K562 (cell line): ENCODE results near the gene CARF. TPM values are rescaled to one million over a fixed set of nuclear protein-coding genes. Genes with fewer than 3 reads are reported as not detected.
A peak's percentile ranks its signal among the peaks of the same experiment; 100 is the strongest.

Experiments used
- ATAC-seq: fragments of 200-7000 bp; cut with Tn5 transposase; 3 replicates; pipeline ENCODE4 v1.9.1; 2020; ENCODE audit warnings: moderate library complexity
- BruUV-seq: library from RNA; stranded (reverse); fragments of 400-500 nt; replicated peaks from 2 replicates; lab custom pipeline; 2021; lab: Mats Ljungman, UMichigan
- CTCF ChIA-PET: fragments of 300-600 bp; formaldehyde crosslinking; extraction: SDS; loops from one replicate; lab custom pipeline; 2021; ENCODE audit warnings: low intra/inter-chr PET ratio; lab: Yijun Ruan, JAX
- POLR2A ChIA-PET: fragments of 300-600, 350-650 bp; sonication (Branson Sonifier 250); formaldehyde crosslinking; extraction: SDS; loops from one replicate; lab custom pipeline; 2021; ENCODE audit warnings: antibody characterized with exemption, inconsistent platforms; lab: Yijun Ruan, JAX
- DNase-seq, 4 experiments: peaks; one replicate each; pipeline versions ENCODE4 v3.0.0 to v3.0.0-alpha.2; 2011 to 2018; ENCODE audit warnings: low spot score in 3 of 4, mixed read lengths in 3 of 4; ENCODE audit errors: extremely low read depth in 1 of 4
- FAIRE-seq: peaks from 2 replicates; lab custom pipeline; 2011; peaks lifted over from hg19 to GRCh38; lab: Jason Lieb, UNC
- H2AFZ ChIP-seq: 2 replicates; pipeline ENCODE4 v1.6.0; 2011; ENCODE audit warnings: low read depth, low read length, control low read depth, inconsistent platforms
- H3K27ac ChIP-seq: fragments of 200-600 bp; 3 replicates; pipeline ENCODE4 v1.8.0; 2011; ENCODE audit warnings: low read depth, mild to moderate bottlenecking, control low read depth, inconsistent platforms, low read length, moderate library complexity, mixed read lengths; ENCODE audit errors: extremely low read depth
- H3K27me3 ChIP-seq, 2 experiments: fragments of 300-600 bp in 1 of 2; 2 replicates in 1 of 2; 3 replicates in 1 of 2; pipeline versions ENCODE4 v1.6.0 to v1.8.0; 2011; ENCODE audit warnings: inconsistent platforms in 2 of 2, low read length in 2 of 2, mild to moderate bottlenecking in 1 of 2, mixed read lengths in 1 of 2, moderate library complexity in 1 of 2; ENCODE audit not compliant: control insufficient read depth in 2 of 2, insufficient read depth in 2 of 2
- H3K36me3 ChIP-seq: fragments of 300-600 bp; 3 replicates; pipeline ENCODE4 v1.8.0; 2011; ENCODE audit warnings: mild to moderate bottlenecking, low read length, inconsistent platforms; ENCODE audit not compliant: control insufficient read depth, insufficient read depth
- H3K4me1 ChIP-seq, 2 experiments: fragments of 200-600 bp in 1 of 2; replicated peaks in 1 of 2; 2 replicates in 1 of 2; 3 replicates in 1 of 2; pipeline versions ENCODE4 v1.5.1 to v1.8.0; 2011; ENCODE audit warnings: inconsistent platforms in 2 of 2, low read length in 2 of 2, mild to moderate bottlenecking in 1 of 2, mixed read lengths in 1 of 2, moderate library complexity in 1 of 2; ENCODE audit not compliant: control insufficient read depth in 2 of 2, insufficient read depth in 2 of 2
- H3K4me2 ChIP-seq: 2 replicates; pipeline ENCODE4 v1.6.1; 2011; ENCODE audit warnings: low read length, control low read depth, inconsistent platforms, mixed read lengths; ENCODE audit not compliant: insufficient read depth
- H3K4me3 ChIP-seq: fragments of 200-600 bp; sonication (generic), shearing (Covaris generic); 2 replicates; pipeline ENCODE4 v1.5.1; 2016; ENCODE audit warnings: control low read depth, inconsistent platforms
- H3K79me2 ChIP-seq: fragments of 200-600 bp; 3 replicates; pipeline ENCODE4 v1.8.0; 2011; ENCODE audit warnings: low read length, inconsistent platforms; ENCODE audit not compliant: control insufficient read depth, insufficient read depth
- H3K9ac ChIP-seq, 2 experiments: 2 replicates each; pipeline versions ENCODE4 v1.6.0 to v1.6.1; 2011; ENCODE audit warnings: low read depth in 2 of 2, low read length in 2 of 2, control low read depth in 1 of 2, inconsistent platforms in 1 of 2, mild to moderate bottlenecking in 1 of 2, mixed read lengths in 1 of 2; ENCODE audit not compliant: insufficient read depth in 1 of 2
- H3K9me1 ChIP-seq: one replicate; pipeline ENCODE4 v1.6.0; 2011; ENCODE audit warnings: inconsistent platforms, mild to moderate bottlenecking, low read length, moderate library complexity; ENCODE audit not compliant: control insufficient read depth, insufficient read depth
- H3K9me3 ChIP-seq: replicated peaks from 2 replicates; pipeline ENCODE4 v1.5.1; 2011; ENCODE audit warnings: low read depth, low read length, inconsistent platforms; ENCODE audit not compliant: control insufficient read depth, insufficient read depth
- H4K20me1 ChIP-seq: replicated peaks from 2 replicates; pipeline ENCODE4 v1.6.1; 2011; ENCODE audit warnings: low read length, inconsistent platforms, mixed read lengths; ENCODE audit not compliant: control insufficient read depth, insufficient read depth
- CBFA2T2 ChIP-seq: fragments of 450-650 bp; conservative IDR thresholded peaks from 2 replicates; pipeline ENCODE4 v1.6.1; 2017; ENCODE audit warnings: mild to moderate bottlenecking
- CBFA2T3 ChIP-seq: fragments of 450-650 bp; IDR thresholded peaks from 2 replicates; pipeline ENCODE4 v1.6.1; 2017
- FOXJ2 ChIP-seq: fragments of 200-800 bp; sonication (Bioruptor generic); IDR thresholded peaks from 2 replicates; pipeline ENCODE4 v1.6.1; 2016; ENCODE audit warnings: missing genetic modification characterization, missing compliant biosample characterization
- GABPB1 ChIP-seq: sonication (generic); formaldehyde crosslinking; IDR thresholded peaks from 2 replicates; pipeline ENCODE4 v1.8.0; 2022; ENCODE audit warnings: mild to moderate bottlenecking, missing genetic modification reagents
- HCFC1 ChIP-seq: IDR thresholded peaks from 2 replicates; pipeline ENCODE4 v1.6.1; 2012; ENCODE audit warnings: low read depth, low read length, improper control_type of control experiment
- IFI16 ChIP-seq: fragments of 250-450 bp; sonication (Bioruptor Pico); IDR thresholded peaks from 2 replicates; pipeline ENCODE4 v2.1.2; 2022; ENCODE audit warnings: mild to moderate bottlenecking, inconsistent platforms
- NCOA4 ChIP-seq: fragments of 450-650 bp; IDR thresholded peaks from 2 replicates; pipeline ENCODE4 v1.6.1; 2018; ENCODE audit warnings: mild to moderate bottlenecking; ENCODE audit not compliant: partially characterized antibody
- PCBP1 ChIP-seq: fragments of 200-400 bp; formaldehyde crosslinking; IDR thresholded peaks from 2 replicates; pipeline ENCODE4 v1.6.1; 2018; ENCODE audit warnings: mild to moderate bottlenecking, low read depth, low read length; ENCODE audit not compliant: poor library complexity, severe bottlenecking
- POLR3G ChIP-seq: IDR thresholded peaks from 2 replicates; pipeline ENCODE4 v1.6.1; 2011; ENCODE audit not compliant: insufficient read length, insufficient replicate concordance; ENCODE audit errors: extremely low read depth
- SMAD2 ChIP-seq: fragments of 150-350 bp; IDR thresholded peaks from 2 replicates; pipeline ENCODE4 v1.6.1; 2014; ENCODE audit warnings: low read depth, mild to moderate bottlenecking, low read length
- SMARCB1 ChIP-seq: IDR thresholded peaks from 2 replicates; pipeline ENCODE4 v1.6.1; 2011; ENCODE audit warnings: improper control_type of control experiment, low read depth; ENCODE audit not compliant: insufficient read length
- SMARCC2 ChIP-seq: fragments of 450-650 bp; IDR thresholded peaks from 2 replicates; pipeline ENCODE4 v1.6.1; 2017; ENCODE audit warnings: antibody characterized with exemption, moderate library complexity, mild to moderate bottlenecking, low read depth
- ZBTB17 ChIP-seq: fragments of 450-650 bp; formaldehyde crosslinking; IDR thresholded peaks from 2 replicates; pipeline ENCODE4 v1.4.0; 2020; ENCODE audit warnings: mild to moderate bottlenecking
- ZC3H4 ChIP-seq: sonication (generic); formaldehyde crosslinking; IDR thresholded peaks from 2 replicates; pipeline ENCODE4 v1.9.0; 2021; ENCODE audit warnings: missing genetic modification reagents, borderline replicate concordance
- ZFP30 ChIP-seq: fragments of 250-450 bp; sonication (Bioruptor Pico); IDR thresholded peaks from 2 replicates; pipeline ENCODE4 v1.8.0; 2022; ENCODE audit warnings: moderate library complexity, mild to moderate bottlenecking, inconsistent platforms, borderline replicate concordance
- ZNF354B ChIP-seq: fragments of 250-450 bp; sonication (Bioruptor Pico); IDR thresholded peaks from 2 replicates; pipeline ENCODE4 v1.4.0; 2020
- ZNF830 ChIP-seq: fragments of 250-450 bp; sonication (Bioruptor Pico); IDR thresholded peaks from 2 replicates; pipeline ENCODE4 v1.5.0; 2021; ENCODE audit warnings: mild to moderate bottlenecking
- WGBS: fragments of 100-300 bp; shearing (Covaris generic); methylation state at CpG from one replicate; pipeline ENCODE4 v1.1.6; 2016; ENCODE audit warnings: low coverage, mixed read lengths; ENCODE audit not compliant: insufficient coverage; ENCODE audit errors: missing lambda C conversion rate; 5-methylcytosine and 5-hydroxymethylcytosine counted together
- in situ Hi-C: fragments of 300-500 bp; cut with MboI; formaldehyde crosslinking; loops from 4 replicates; pipeline ENCODE4 v1.15.0; 2018; ENCODE audit warnings: inconsistent platforms, mixed read lengths
- intact Hi-C: fragments of 100-400 bp; cut with micrococcal nuclease; formaldehyde crosslinking; loops from 2 replicates; pipeline ENCODE4 v1.14.2; 2022
- polyA plus RNA-seq, 8 experiments: library from polyadenylated mRNA; depleted of rRNA in 4 of 8; stranded (reverse) in 5 of 8; unstranded in 3 of 8; fragments of >200 nt; fragmentation: Nextera tagmentation in 2 of 8; fragmentation: Illumina TruSeq in 1 of 8; extraction: Ambion mirVana in 2 of 8; extraction: Trizol in 1 of 8; gene quantifications; 2 replicates each; pipeline versions ENCODE4 v1.2.1 to v1.2.3, GENCODE V29; 2011 to 2014; ENCODE audit warnings: inconsistent platforms in 1 of 8, missing spikeins in 1 of 8
- total RNA-seq, 7 experiments: library from RNA; depleted of rRNA in 6 of 7; stranded (reverse); fragments of >200 nt in 6 of 7; fragmentation: Illumina TruSeq in 2 of 7; extraction: Trizol in 2 of 7; gene quantifications; 2 replicates each; pipeline versions ENCODE4 v1.2.1 to v1.2.3, GENCODE V29; 2011 to 2021; ENCODE audit warnings: low replicate concordance in 1 of 7
- TF ChIP-seq, protein P1 (sequence below): fragments of 450-650 bp; IDR thresholded peaks from 2 replicates; pipeline ENCODE4 v1.6.1; 2018; ENCODE audit warnings: mild to moderate bottlenecking, low read depth; ENCODE audit not compliant: partially characterized antibody
- TF ChIP-seq, protein P2 (sequence below), 2 experiments: fragments of 200-800 bp in 1 of 2; sonication (Bioruptor generic) in 1 of 2; sonication (generic) in 1 of 2; formaldehyde crosslinking in 1 of 2; IDR thresholded peaks in 1 of 2; conservative IDR thresholded peaks in 1 of 2; 2 replicates each; pipeline versions ENCODE4 v1.5.0 to v1.6.1; 2016 to 2020; ENCODE audit warnings: missing compliant biosample characterization in 1 of 2, missing genetic modification characterization in 1 of 2, missing genetic modification reagents in 1 of 2
- TF ChIP-seq, protein P3 (sequence below): fragments of 250-450 bp; sonication (Bioruptor Pico); IDR thresholded peaks from 2 replicates; pipeline ENCODE4 v1.4.0; 2020; ENCODE audit warnings: borderline replicate concordance

CARF gene
- total and polyA plus RNA-seq, 9 of the 15 experiments (the other 6 are each of a cell fraction or from before 2014, with no cell fraction given): 0.31 to 4.2 (median 1.2) TPM

DNA sequence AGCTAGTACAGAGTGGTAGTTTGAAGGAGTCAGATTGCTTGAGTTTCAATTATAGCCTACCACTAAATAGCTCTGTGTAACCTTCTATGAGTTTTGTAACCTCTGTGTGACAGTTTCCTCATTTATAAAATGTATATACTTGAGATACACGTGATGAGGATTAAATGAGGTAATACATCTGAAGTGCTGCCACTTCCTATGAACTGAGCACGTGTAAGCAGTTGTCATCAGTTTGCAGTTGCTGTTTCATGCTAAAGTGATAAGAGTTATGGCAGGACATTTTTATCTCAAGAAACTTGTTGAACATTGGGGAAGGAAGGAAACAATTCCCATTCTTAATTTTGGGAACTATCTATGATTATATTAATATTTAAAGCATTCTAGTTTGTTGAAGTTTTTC lies 38.5 kb downstream of the CARF start:
- 0% methylated on average over 2 of the region's 2 CpGs for WGBS
- no peaks in the 10 kb centered on the region for H4K20me1 ChIP-seq
- no peak overlapping the region for H3K4me3 ChIP-seq
- BruUV-seq: no TSS peak
- no peaks in the 10 kb centered on the region for H3K27me3 ChIP-seq
- H3K9me3 ChIP-seq: 0 out of 2 replicates have a peak, but pooled peaks cover 2% of the 10 kb centered on the region
- FAIRE-seq: peak; percentile 72
- H3K4me2 ChIP-seq: no peak overlapping the region
- H3K36me3 ChIP-seq: no peaks in the 10 kb centered on the region
- peaks cover 0 to 4% of the 10 kb centered on the region in 2 experiments; a peak in 2 of 5 replicates for H3K4me1 ChIP-seq
- peak overlapping the region; percentile 68; the same call in 2 of the 3 replicates for H3K27ac ChIP-seq
- H3K9me1 ChIP-seq: no peaks in the 10 kb centered on the region
- H3K79me2 ChIP-seq: no peaks in the 10 kb centered on the region
- in situ Hi-C loops (no loop called here), intact Hi-C loops (loop anchor here (5.0 kb wide), 1 partner anchor 67 kb away; no protein-coding TSS in a partner anchor)
- peak; percentile 95 for ATAC-seq
- CTCF ChIA-PET: no interaction called here
- peak overlapping the region; percentile 79 for H2AFZ ChIP-seq
- POLR2A ChIA-PET: no interaction called here
- peak overlapping the region in 1 of 2 experiments; percentile 22; a peak in 1 of 4 replicates for H3K9ac ChIP-seq
- peak; percentile 33 to 74 (median 46) for DNase-seq
- TF ChIP-seq CBFA2T2: 0 out of 2 replicates have a peak, but pooled peaks have one; percentile 32
- TF ChIP-seq, protein P1, sequence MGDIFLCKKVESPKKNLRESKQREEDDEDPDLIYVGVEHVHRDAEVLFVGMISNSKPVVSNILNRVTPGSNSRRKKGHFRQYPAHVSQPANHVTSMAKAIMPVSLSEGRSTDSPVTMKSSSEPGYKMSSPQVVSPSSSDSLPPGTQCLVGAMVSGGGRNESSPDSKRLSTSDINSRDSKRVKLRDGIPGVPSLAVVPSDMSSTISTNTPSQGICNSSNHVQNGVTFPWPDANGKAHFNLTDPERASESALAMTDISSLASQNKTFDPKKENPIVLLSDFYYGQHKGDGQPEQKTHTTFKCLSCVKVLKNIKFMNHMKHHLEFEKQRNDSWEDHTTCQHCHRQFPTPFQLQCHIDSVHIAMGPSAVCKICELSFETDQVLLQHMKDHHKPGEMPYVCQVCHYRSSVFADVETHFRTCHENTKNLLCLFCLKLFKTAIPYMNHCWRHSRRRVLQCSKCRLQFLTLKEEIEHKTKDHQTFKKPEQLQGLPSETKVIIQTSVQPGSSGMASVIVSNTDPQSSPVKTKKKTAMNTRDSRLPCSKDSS: no peak
- TF ChIP-seq ZC3H4 (CRISPR knock-in tag): no peak
- TF ChIP-seq ZBTB17: no peak
- TF ChIP-seq, protein P2, sequence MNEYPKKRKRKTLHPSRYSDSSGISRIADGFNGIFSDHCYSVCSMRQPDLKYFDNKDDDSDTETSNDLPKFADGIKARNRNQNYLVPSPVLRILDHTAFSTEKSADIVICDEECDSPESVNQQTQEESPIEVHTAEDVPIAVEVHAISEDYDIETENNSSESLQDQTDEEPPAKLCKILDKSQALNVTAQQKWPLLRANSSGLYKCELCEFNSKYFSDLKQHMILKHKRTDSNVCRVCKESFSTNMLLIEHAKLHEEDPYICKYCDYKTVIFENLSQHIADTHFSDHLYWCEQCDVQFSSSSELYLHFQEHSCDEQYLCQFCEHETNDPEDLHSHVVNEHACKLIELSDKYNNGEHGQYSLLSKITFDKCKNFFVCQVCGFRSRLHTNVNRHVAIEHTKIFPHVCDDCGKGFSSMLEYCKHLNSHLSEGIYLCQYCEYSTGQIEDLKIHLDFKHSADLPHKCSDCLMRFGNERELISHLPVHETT (CRISPR knock-in tag; conservative IDR thresholded peaks at IDR 0.05 in 1 of 2, IDR thresholded peaks at IDR 0.05 in 1 of 2): peak in 1 of 2 experiments; percentile 28; a peak in 1 of 4 replicates
- no peak for TF ChIP-seq SMAD2
- no peak for TF ChIP-seq NCOA4
- peak; percentile 41; the same call in 1 of the 2 replicates for TF ChIP-seq GABPB1 (CRISPR knock-in tag)
- TF ChIP-seq, protein P3, sequence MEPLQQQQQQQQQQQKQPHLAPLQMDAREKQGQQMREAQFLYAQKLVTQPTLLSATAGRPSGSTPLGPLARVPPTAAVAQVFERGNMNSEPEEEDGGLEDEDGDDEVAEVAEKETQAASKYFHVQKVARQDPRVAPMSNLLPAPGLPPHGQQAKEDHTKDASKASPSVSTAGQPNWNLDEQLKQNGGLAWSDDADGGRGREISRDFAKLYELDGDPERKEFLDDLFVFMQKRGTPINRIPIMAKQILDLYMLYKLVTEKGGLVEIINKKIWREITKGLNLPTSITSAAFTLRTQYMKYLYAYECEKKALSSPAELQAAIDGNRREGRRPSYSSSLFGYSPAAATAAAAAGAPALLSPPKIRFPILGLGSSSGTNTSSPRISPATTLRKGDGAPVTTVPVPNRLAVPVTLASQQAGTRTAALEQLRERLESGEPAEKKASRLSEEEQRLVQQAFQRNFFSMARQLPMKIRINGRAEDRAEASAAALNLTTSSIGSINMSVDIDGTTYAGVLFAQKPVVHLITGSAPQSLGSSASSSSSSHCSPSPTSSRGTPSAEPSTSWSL (CRISPR knock-in tag): no peak
- no peak for TF ChIP-seq SMARCB1
- no peak for TF ChIP-seq PCBP1
- TF ChIP-seq SMARCC2: peak; percentile 36; the same call in 1 of the 2 replicates
- no peak for TF ChIP-seq FOXJ2 (tag)
- no peak for TF ChIP-seq ZNF354B (CRISPR knock-in tag)
- TF ChIP-seq IFI16 (CRISPR knock-in tag): no peak
- no peak for TF ChIP-seq ZNF830 (CRISPR knock-in tag)
- TF ChIP-seq ZFP30 (CRISPR knock-in tag): no peak
- no peak for TF ChIP-seq HCFC1
- TF ChIP-seq CBFA2T3: peak; percentile 72
- TF ChIP-seq POLR3G: no peak
